SK-N-MC (cell line): ENCODE data around the gene GSX1.
"Not testable (repeated sequence)": the region's sequence is repeated elsewhere in the genome, so short reads cannot be mapped to it uniquely, and the experiment has no call there.

Source experiments
- EZH2 ChIP-seq: fragments of 200-600 bp; sonication (generic); IDR thresholded peaks from one replicate; pipeline ENCODE4 v1.6.1; 2017; ENCODE audit warnings: antibody characterized with exemption
- POLR2AphosphoS5 ChIP-seq: IDR thresholded peaks from 2 replicates; pipeline ENCODE4 v1.6.1; 2012; ENCODE audit warnings: mild to moderate bottlenecking, low read depth, low read length, borderline replicate concordance

GRCh38 chr13:27817832-27818231 is 25.5 kb downstream of the GSX1 start:
- TF ChIP-seq EZH2, POLR2AphosphoS5: not testable (repeated sequence)
